Bronchial epithelial cell (primary cell): ENCODE data around the gene VWA8. TPM values are rescaled to one million over a fixed set of nuclear protein-coding genes. Genes with fewer than 3 reads are reported as not detected.
A peak's percentile ranks its signal among the peaks of the same experiment; 100 is the strongest.

ENCODE experiments used
- DNase-seq: peaks from one replicate; pipeline ENCODE4 v3.0.0-alpha.2; 2010; ENCODE audit warnings: low read depth
- FAIRE-seq: peaks from 2 replicates; lab custom pipeline; 2011; peaks lifted over from hg19 to GRCh38; lab: Jason Lieb, UNC
- H3K27me3 ChIP-seq: 2 replicates; pipeline ENCODE4 v1.5.1; 2011; ENCODE audit warnings: low read length; ENCODE audit not compliant: control insufficient read depth, insufficient read depth
- H3K36me3 ChIP-seq: 2 replicates; pipeline ENCODE4 v1.5.1; 2011; ENCODE audit warnings: low read length; ENCODE audit not compliant: control insufficient read depth, insufficient read depth
- H3K4me3 ChIP-seq: 2 replicates; pipeline ENCODE4 v1.5.1; 2011; ENCODE audit warnings: mild to moderate bottlenecking, low read depth, low read length, control low read depth
- CTCF ChIP-seq: IDR thresholded peaks from 2 replicates; pipeline ENCODE4 v1.5.1; 2011; ENCODE audit warnings: mild to moderate bottlenecking, moderate library complexity, low read length, control low read depth, inconsistent platforms; ENCODE audit not compliant: insufficient read depth, severe bottlenecking
- total RNA-seq: library from RNA; depleted of rRNA; stranded (reverse); fragments of >200 nt; gene quantifications from 2 replicates; pipeline ENCODE4 v1.2.1, GENCODE V29; 2014

VWA8 gene
- total RNA-seq, 1 donor from 2014 or later, result 17.1 TPM

DNA sequence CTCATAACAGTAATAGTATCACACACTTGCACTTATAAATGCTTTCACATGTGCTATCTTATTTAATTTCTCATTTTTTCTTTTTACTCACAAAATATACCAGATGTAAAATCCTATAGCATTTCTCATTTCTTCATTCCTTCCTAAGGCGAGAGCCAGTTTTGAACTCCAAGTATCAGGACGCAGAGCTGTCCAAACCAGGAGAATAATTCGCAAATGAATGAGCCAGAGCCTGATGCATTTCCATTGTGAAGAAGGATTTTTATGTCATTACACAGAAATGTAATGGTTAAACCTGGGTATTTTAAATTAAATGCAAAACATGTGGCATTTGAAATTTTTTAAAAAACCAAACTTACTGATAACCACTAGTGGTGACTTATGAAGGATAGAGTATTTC is 259.2 kb downstream of the VWA8 start:
- DNase-seq, result no peak
- Histone ChIP-seq H3K27me3 (no peaks in the 10 kb centered on the region), H3K36me3 (peaks cover 1% of the 10 kb centered on the region), H3K4me3 (no peak overlapping the region)
- no peak for TF ChIP-seq CTCF
- no peak for FAIRE-seq

DNA sequence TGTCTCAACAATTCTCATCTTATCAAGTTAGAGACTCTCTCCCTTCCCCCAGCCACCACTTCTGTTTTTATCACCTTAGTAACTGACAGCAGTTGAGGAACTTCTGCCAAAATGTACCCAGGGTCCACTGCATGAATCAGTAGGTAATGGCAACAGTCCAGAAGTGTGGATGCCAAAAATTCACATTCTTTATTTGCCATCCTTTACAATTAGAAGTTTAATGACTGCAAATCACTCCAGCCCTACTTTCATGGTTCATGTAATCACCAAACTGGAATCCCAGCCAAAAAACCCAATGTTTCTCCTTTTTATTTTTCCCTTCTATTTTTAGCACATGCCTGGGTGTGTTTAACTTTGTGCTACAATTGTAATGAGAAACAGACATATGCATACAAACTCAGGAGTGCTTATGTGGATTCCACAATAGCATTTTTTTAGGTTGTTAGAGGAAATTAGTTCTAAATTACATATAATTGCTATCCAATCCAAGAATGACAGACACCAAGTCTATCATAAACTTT is 260.1 kb downstream of the VWA8 start:
- H3K36me3 ChIP-seq, result peaks cover 1% of the 10 kb centered on the region
- DNase-seq (peak; percentile 35), FAIRE-seq (no peak)
- H3K27me3 ChIP-seq, result no peaks in the 10 kb centered on the region
- no peak overlapping the region for H3K4me3 ChIP-seq
- no peak for TF ChIP-seq CTCF

GRCh38 chr13:41699759-41700158 is 261.1 kb downstream of the VWA8 start:
- TF ChIP-seq CTCF, result no peak
- DNase-seq (no peak), FAIRE-seq (no peak)
- Histone ChIP-seq H3K36me3 (peaks cover 1% of the 10 kb centered on the region), H3K4me3 (no peak overlapping the region), H3K27me3 (no peaks in the 10 kb centered on the region)

DNA sequence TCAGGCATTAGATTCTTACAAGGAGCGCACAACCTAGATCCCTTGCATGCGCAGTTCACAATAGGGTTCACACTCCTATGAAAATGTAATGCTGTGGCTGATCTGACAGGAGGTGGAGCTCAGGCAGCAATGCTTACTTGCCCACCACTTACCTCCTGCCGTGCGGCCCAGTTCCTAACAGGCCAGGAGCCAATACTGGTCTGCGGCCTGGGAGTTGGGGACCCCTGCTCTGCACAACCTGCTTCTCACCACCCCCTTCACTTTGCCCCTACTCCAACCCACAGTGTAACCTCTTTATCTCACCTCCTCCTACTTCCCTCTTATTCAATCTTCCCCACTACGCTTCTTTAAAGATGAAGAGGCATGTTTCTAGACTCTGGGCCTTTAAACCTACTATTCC is 263.3 kb downstream of the VWA8 start:
- DNase-seq, result no peak
- Histone ChIP-seq H3K27me3 (no peaks in the 10 kb centered on the region), H3K4me3 (no peak overlapping the region), H3K36me3 (peaks cover 1% of the 10 kb centered on the region)
- TF ChIP-seq CTCF, result no peak
- FAIRE-seq, result no peak

DNA sequence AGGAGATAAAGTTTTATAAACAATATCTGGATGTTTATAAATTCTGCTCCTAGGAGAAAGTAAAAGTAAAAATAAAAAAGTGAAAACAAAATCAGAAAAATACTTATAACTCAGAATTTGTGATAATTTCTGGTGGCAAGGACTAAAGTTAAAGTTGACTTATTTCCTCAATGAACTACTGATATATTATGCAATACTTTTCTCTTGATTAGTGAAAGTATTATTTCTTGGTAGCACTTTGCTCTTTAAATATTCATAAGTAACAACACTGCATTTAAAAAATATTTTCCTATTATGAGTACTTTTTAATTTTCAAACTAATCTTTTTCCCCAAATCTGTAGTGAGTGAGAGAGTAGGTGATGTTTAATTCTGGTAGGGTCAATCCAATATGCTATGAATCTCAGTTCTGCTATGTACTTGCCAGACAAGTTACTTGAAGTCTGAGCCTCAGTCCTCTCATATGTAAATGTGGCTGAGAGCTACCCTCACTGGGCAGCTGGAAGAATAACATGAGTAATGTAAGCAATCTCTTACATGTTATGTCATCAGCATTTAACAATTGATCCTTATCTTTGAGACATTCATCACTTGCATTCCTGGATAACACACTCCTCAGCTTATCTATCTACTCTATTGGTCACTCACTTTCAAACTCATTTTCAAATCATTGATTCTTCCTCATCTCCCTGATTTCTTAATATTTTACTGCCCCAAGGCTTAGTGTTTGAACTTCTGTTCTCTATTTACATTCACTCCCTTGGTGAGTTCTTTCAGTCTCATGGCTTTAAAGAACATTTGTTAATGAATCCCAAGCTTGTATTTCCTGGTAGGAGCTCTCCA is 264.5 kb downstream of the VWA8 start:
- H3K36me3 ChIP-seq, result peaks cover 1% of the 10 kb centered on the region
- no peak for TF ChIP-seq CTCF
- DNase-seq (peak; percentile 94), FAIRE-seq (no peak)
- no peak overlapping the region for H3K4me3 ChIP-seq
- no peaks in the 10 kb centered on the region for H3K27me3 ChIP-seq
